OCI-LY1 (cell line): Measurements from ENCODE around the gene VDR.
A peak's percentile ranks its signal among the peaks of the same experiment; 100 is the strongest.

Experiments
- H2AFZ ChIP-seq: fragments of 200-600 bp; sonication (generic), shearing (Covaris generic); 2 replicates; pipeline ENCODE4 v1.6.0; 2014; ENCODE audit warnings: antibody characterized with exemption, mild to moderate bottlenecking, low read length
- H3F3A ChIP-seq: fragments of 200-600 bp; sonication (generic), shearing (Covaris generic); 2 replicates; pipeline ENCODE4 v1.6.0; 2014; ENCODE audit warnings: mild to moderate bottlenecking, antibody characterized with exemption, low read length, moderate library complexity; ENCODE audit not compliant: insufficient read depth
- H3K27ac ChIP-seq: fragments of 200-600 bp; sonication (generic); 2 replicates; pipeline ENCODE4 v1.5.1; 2014; ENCODE audit warnings: low read length, mixed run types, mild to moderate bottlenecking, low read depth; ENCODE audit not compliant: poor library complexity, severe bottlenecking
- H3K27me3 ChIP-seq: fragments of 200-600 bp; sonication (generic); 2 replicates; pipeline ENCODE4 v1.6.0; 2014; ENCODE audit warnings: antibody characterized with exemption, mild to moderate bottlenecking, low read length, moderate library complexity; ENCODE audit not compliant: insufficient read depth
- H3K36me3 ChIP-seq: fragments of 200-600 bp; sonication (generic); 2 replicates; pipeline ENCODE4 v1.6.1; 2014; ENCODE audit warnings: mild to moderate bottlenecking, antibody characterized with exemption, low read length, moderate library complexity, mixed read lengths; ENCODE audit not compliant: insufficient read depth
- H3K4me1 ChIP-seq: fragments of 200-600 bp; sonication (generic); 2 replicates; pipeline ENCODE4 v1.5.1; 2014; ENCODE audit warnings: mild to moderate bottlenecking, low read length, moderate library complexity; ENCODE audit not compliant: insufficient read depth, severe bottlenecking
- H3K4me2 ChIP-seq: fragments of 200-600 bp; sonication (generic), shearing (Covaris generic); 2 replicates; pipeline ENCODE4 v1.6.1; 2014; ENCODE audit warnings: low read length
- H3K4me3 ChIP-seq: fragments of 200-600 bp; sonication (generic); 2 replicates; pipeline ENCODE4 v1.5.1; 2014; ENCODE audit warnings: low read length, low read depth, mild to moderate bottlenecking, mixed read lengths; ENCODE audit not compliant: poor library complexity, severe bottlenecking
- H3K79me2 ChIP-seq: fragments of 200-600 bp; shearing (Covaris generic); 2 replicates; pipeline ENCODE4 v1.6.1; 2016; ENCODE audit warnings: mixed run types, low read length, mixed read lengths; ENCODE audit not compliant: insufficient read depth
- H3K9ac ChIP-seq: fragments of 200-600 bp; sonication (generic), shearing (Covaris generic); 2 replicates; pipeline ENCODE4 v1.6.1; 2014; ENCODE audit warnings: mild to moderate bottlenecking, low read length, mixed read lengths
- H3K9me2 ChIP-seq: fragments of 200-600 bp; sonication (generic), shearing (Covaris generic); 2 replicates; pipeline ENCODE4 v1.6.1; 2014; ENCODE audit warnings: low read depth, mild to moderate bottlenecking, low read length, mixed read lengths
- H3K9me3 ChIP-seq: fragments of 200-600 bp; shearing (Covaris generic); 2 replicates; pipeline ENCODE4 v1.6.1; 2014; ENCODE audit warnings: low read length, mixed read lengths
- H4K20me1 ChIP-seq: fragments of 200-600 bp; sonication (generic), shearing (Covaris generic); 2 replicates; pipeline ENCODE4 v1.6.0; 2016; ENCODE audit warnings: mild to moderate bottlenecking, low read length; ENCODE audit not compliant: insufficient read depth
- CTCF ChIP-seq: fragments of 200-600 bp; sonication (generic), shearing (Covaris generic); IDR thresholded peaks from 2 replicates; pipeline ENCODE4 v1.5.1; 2017; ENCODE audit warnings: mild to moderate bottlenecking, antibody characterized with exemption, low read length, moderate library complexity, mixed read lengths
- EZH2 ChIP-seq: fragments of 200-600 bp; sonication (generic), shearing (Covaris generic); IDR thresholded peaks from 2 replicates; pipeline ENCODE4 v1.8.0; 2017; ENCODE audit warnings: borderline replicate concordance, mixed run types, mild to moderate bottlenecking, antibody characterized with exemption, low read length, moderate library complexity, mixed read lengths

VDR gene

GRCh38 chr12:47829584-47829983 is 75.2 kb downstream of the VDR start:
- no peaks in the 10 kb centered on the region for H3K27me3 ChIP-seq
- H3K4me2 ChIP-seq, result no peak overlapping the region
- TF ChIP-seq CTCF (no peak), EZH2 (no peak)
- peak overlapping the region; percentile 100 for H3K27ac ChIP-seq
- H3K9ac ChIP-seq, result no peak overlapping the region; the same call in 1 of the 2 replicates
- H3K9me2 ChIP-seq, result no peaks in the 10 kb centered on the region
- no peaks in the 10 kb centered on the region for H3K9me3 ChIP-seq
- H4K20me1 ChIP-seq, result no peaks in the 10 kb centered on the region
- H3K4me3 ChIP-seq, result no peak overlapping the region
- H3K79me2 ChIP-seq, result no peaks in the 10 kb centered on the region
- peaks cover 92% of the 10 kb centered on the region for H3K4me1 ChIP-seq
- H3K36me3 ChIP-seq, result no peaks in the 10 kb centered on the region
- no peaks in the 10 kb centered on the region for H3F3A ChIP-seq
- H2AFZ ChIP-seq, result no peak overlapping the region

GRCh38 chr12:47828976-47829482 is 75.8 kb downstream of the VDR start:
- peaks cover 92% of the 10 kb centered on the region for H3K4me1 ChIP-seq
- no peaks in the 10 kb centered on the region for H3K36me3 ChIP-seq
- TF ChIP-seq CTCF, result no peak
- no peak for TF ChIP-seq EZH2
- H3K9me3 ChIP-seq, result no peaks in the 10 kb centered on the region
- no peak overlapping the region; the same call in 1 of the 2 replicates for H3K9ac ChIP-seq
- H4K20me1 ChIP-seq, result no peaks in the 10 kb centered on the region
- no peak overlapping the region for H2AFZ ChIP-seq
- H3K9me2 ChIP-seq, result no peaks in the 10 kb centered on the region
- H3K4me2 ChIP-seq, result no peak overlapping the region
- H3F3A ChIP-seq, result no peaks in the 10 kb centered on the region
- peak overlapping the region; percentile 100 for H3K27ac ChIP-seq
- H3K4me3 ChIP-seq, result no peak overlapping the region
- H3K79me2 ChIP-seq, result no peaks in the 10 kb centered on the region
- no peaks in the 10 kb centered on the region for H3K27me3 ChIP-seq

GRCh38 chr12:47828008-47828975 is 76.5 kb downstream of the VDR start:
- Histone ChIP-seq H3K4me2 (peak overlapping the region; percentile 33; the same call in 1 of the 2 replicates), H3K9me2 (no peaks in the 10 kb centered on the region), H3F3A (no peaks in the 10 kb centered on the region), H3K27ac (peak overlapping the region; percentile 68), H3K9me3 (no peaks in the 10 kb centered on the region), H3K9ac (no peak overlapping the region), H3K36me3 (no peaks in the 10 kb centered on the region), H3K4me3 (no peak overlapping the region), H4K20me1 (no peaks in the 10 kb centered on the region), H2AFZ (no peak overlapping the region), H3K4me1 (peaks cover 92% of the 10 kb centered on the region), H3K79me2 (no peaks in the 10 kb centered on the region), H3K27me3 (no peaks in the 10 kb centered on the region)
- TF ChIP-seq EZH2 (no peak), CTCF (no peak)
